ENCODE measurements around the gene PRDM16. TPM values are rescaled to one million over a fixed set of nuclear protein-coding genes. Genes with fewer than 3 reads are reported as not detected.

PRDM16 gene
- total and polyA plus RNA-seq, 2 of the 13 experiments (the other 11 are each of a cell fraction or from before 2014, with no cell fraction given), result 0.15 to 0.81 TPM

DNA sequence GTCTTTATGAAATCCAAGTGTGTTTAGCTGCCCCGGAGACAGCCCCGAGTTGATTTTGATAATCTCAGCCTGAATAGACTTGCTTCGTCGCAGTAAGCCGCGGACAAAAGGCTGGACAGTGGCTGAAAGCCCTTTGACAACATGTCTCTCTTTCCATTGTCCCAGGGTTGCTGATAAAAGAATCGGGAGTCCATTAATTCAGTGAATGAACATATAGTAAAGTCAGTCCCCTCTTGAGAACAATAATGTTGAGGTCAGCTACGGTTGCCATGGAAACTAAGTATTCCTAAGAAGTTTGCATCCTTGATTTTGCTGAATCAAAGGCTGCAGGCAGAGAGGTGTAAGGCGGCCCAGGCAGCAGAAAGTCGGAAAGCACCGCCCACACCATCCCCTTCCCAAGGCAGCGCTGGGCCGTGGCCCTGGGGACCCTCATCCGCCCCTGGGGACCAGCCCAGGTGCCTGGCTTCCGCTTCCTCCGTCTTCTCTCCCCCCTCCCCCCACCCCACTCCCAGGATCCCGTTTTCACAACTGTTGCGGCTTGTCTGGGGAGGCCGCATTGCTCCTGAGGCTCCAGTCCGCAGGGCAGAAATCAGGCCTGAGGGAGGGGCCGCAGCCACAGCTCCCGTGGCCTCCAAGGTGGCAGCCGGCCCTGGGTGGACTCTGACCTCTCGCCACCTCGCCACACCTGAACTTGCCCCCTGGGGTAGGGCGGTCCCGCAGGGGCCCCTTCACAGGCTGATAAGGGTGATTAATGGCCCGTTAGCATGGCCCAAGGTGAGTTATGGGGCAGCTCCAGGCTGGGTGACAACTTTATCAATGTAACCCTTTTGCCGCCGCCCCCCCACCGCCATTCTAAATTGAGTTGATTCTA is 180.9 kb downstream of the PRDM16 start (continued):
- TF ChIP-seq ELF3 (CRISPR knock-in tag; IDR thresholded peaks at IDR 0.05) (no peak), ZNF772 (CRISPR knock-in tag; IDR thresholded peaks at IDR 0.05) (no peak), ZNF451 (CRISPR knock-in tag; IDR thresholded peaks at IDR 0.05) (no peak), MEIS2 (CRISPR knock-in tag; IDR thresholded peaks at IDR 0.05) (peak; percentile 92), PHF21A (CRISPR knock-in tag; IDR thresholded peaks at IDR 0.05) (peak; percentile 85), TSC22D2 (CRISPR knock-in tag; IDR thresholded peaks at IDR 0.05; ENCODE audit: borderline replicate concordance) (no peak), ZNF121 (CRISPR knock-in tag; IDR thresholded peaks at IDR 0.05) (no peak), TAF15 (IDR thresholded peaks at IDR 0.05; ENCODE audit: low read depth, low read length, poor library complexity, severe bottlenecking) (no peak), NR3C1 (CRISPR knock-in tag; IDR thresholded peaks at IDR 0.05) (no peak), ISL2 (CRISPR knock-in tag; IDR thresholded peaks at IDR 0.05) (0 out of 2 replicates have a peak, but pooled peaks have one; percentile 16), ZSCAN25 (CRISPR knock-in tag; IDR thresholded peaks at IDR 0.05) (peak; percentile 40; the same call in 1 of the 2 replicates), NFIB (CRISPR knock-in tag; IDR thresholded peaks at IDR 0.05; ENCODE audit: borderline replicate concordance) (no peak), ZNF773 (CRISPR knock-in tag; IDR thresholded peaks at IDR 0.05; ENCODE audit: borderline replicate concordance) (no peak), KDM3A (CRISPR knock-in tag; IDR thresholded peaks at IDR 0.05; ENCODE audit: low read depth) (no peak; the same call in 1 of the 2 replicates), XRCC5 (optimal IDR thresholded peaks at IDR 0.05; ENCODE audit: low read length) (no peak), TEAD3 (CRISPR knock-in tag; optimal IDR thresholded peaks at IDR 0.05; ENCODE audit: borderline replicate concordance) (no peak)
- TF ChIP-seq, protein P1, sequence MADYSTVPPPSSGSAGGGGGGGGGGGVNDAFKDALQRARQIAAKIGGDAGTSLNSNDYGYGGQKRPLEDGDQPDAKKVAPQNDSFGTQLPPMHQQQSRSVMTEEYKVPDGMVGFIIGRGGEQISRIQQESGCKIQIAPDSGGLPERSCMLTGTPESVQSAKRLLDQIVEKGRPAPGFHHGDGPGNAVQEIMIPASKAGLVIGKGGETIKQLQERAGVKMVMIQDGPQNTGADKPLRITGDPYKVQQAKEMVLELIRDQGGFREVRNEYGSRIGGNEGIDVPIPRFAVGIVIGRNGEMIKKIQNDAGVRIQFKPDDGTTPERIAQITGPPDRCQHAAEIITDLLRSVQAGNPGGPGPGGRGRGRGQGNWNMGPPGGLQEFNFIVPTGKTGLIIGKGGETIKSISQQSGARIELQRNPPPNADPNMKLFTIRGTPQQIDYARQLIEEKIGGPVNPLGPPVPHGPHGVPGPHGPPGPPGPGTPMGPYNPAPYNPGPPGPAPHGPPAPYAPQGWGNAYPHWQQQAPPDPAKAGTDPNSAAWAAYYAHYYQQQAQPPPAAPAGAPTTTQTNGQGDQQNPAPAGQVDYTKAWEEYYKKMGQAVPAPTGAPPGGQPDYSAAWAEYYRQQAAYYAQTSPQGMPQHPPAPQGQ (CRISPR knock-in tag; IDR thresholded peaks at IDR 0.05; ENCODE audit: borderline replicate concordance), result no peak
- TF ChIP-seq, protein P2, sequence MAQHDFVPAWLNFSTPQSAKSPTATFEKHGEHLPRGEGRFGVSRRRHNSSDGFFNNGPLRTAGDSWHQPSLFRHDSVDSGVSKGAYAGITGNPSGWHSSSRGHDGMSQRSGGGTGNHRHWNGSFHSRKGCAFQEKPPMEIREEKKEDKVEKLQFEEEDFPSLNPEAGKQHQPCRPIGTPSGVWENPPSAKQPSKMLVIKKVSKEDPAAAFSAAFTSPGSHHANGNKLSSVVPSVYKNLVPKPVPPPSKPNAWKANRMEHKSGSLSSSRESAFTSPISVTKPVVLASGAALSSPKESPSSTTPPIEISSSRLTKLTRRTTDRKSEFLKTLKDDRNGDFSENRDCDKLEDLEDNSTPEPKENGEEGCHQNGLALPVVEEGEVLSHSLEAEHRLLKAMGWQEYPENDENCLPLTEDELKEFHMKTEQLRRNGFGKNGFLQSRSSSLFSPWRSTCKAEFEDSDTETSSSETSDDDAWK (CRISPR knock-in tag; IDR thresholded peaks at IDR 0.05), result no peak
- TF ChIP-seq, protein P3, sequence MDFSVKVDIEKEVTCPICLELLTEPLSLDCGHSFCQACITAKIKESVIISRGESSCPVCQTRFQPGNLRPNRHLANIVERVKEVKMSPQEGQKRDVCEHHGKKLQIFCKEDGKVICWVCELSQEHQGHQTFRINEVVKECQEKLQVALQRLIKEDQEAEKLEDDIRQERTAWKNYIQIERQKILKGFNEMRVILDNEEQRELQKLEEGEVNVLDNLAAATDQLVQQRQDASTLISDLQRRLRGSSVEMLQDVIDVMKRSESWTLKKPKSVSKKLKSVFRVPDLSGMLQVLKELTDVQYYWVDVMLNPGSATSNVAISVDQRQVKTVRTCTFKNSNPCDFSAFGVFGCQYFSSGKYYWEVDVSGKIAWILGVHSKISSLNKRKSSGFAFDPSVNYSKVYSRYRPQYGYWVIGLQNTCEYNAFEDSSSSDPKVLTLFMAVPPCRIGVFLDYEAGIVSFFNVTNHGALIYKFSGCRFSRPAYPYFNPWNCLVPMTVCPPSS (IDR thresholded peaks at IDR 0.05), result no peak
- TF ChIP-seq, protein P4, sequence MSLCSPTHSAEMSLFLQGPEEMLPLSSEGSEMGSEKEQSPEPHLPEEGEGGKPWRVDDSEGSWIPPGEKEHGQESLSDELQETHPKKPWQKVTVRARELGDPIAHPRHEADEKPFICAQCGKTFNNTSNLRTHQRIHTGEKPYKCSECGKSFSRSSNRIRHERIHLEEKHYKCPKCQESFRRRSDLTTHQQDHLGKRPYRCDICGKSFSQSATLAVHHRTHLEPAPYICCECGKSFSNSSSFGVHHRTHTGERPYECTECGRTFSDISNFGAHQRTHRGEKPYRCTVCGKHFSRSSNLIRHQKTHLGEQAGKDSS (CRISPR knock-in tag; IDR thresholded peaks at IDR 0.05; ENCODE audit: borderline replicate concordance, low read depth), result no peak
